ENCODE results near the gene KRT10.

GRCh38 chr17:40830085-40830776, 7.8 kb upstream of the KRT10 start:
- TF ChIP-seq CTCF (tag by site-specific recombination; IDR thresholded peaks at IDR 0.05), result no peak
- TF ChIP-seq KLF1 (tag by site-specific recombination; IDR thresholded peaks at IDR 0.05), result no peak
- no peak for TF ChIP-seq ZEB2 (tag by site-specific recombination; IDR thresholded peaks at IDR 0.05)
- no peak for TF ChIP-seq GLIS1 (tag by site-specific recombination; IDR thresholded peaks at IDR 0.05)
- TF ChIP-seq ZBTB11 (tag by site-specific recombination; conservative IDR thresholded peaks at IDR 0.05; ENCODE audit: low read depth), result no peak
- no peak for TF ChIP-seq ZNF416 (tag by site-specific recombination; IDR thresholded peaks at IDR 0.05)
- TF ChIP-seq AEBP2 (tag by site-specific recombination; IDR thresholded peaks at IDR 0.05; ENCODE audit: borderline replicate concordance), result no peak
- TF ChIP-seq MEIS1 (CRISPR knock-in tag; IDR thresholded peaks at IDR 0.05; ENCODE audit: borderline replicate concordance), result no peak
- no peak for TF ChIP-seq ZNF830 (tag by site-specific recombination; IDR thresholded peaks at IDR 0.05; ENCODE audit: low read depth)
- no peak for TF ChIP-seq ZNF280C (tag by site-specific recombination; IDR thresholded peaks at IDR 0.05)

Data from HEK293 (cell line).